Mononuclear cell (primary cell): ENCODE data around the gene CENPP. TPM values are rescaled to one million over a fixed set of nuclear protein-coding genes. Genes with fewer than 3 reads are reported as not detected.

Experiments
- H3K27me3 ChIP-seq: 2 replicates; pipeline ENCODE4 v1.6.0; 2011; ENCODE audit warnings: low read length, control low read depth; ENCODE audit not compliant: insufficient read depth
- H3K4me1 ChIP-seq: 2 replicates; pipeline ENCODE4 v1.5.1; 2011; ENCODE audit warnings: mild to moderate bottlenecking, low read length, control low read depth; ENCODE audit not compliant: insufficient read depth
- H3K4me3 ChIP-seq: 2 replicates; pipeline ENCODE4 v1.5.1; 2011; ENCODE audit warnings: mild to moderate bottlenecking, low read length, moderate library complexity
- H3K9me3 ChIP-seq: 2 replicates; pipeline ENCODE4 v1.5.1; 2011; ENCODE audit warnings: low read depth, mild to moderate bottlenecking, control low read depth, low read length
- total RNA-seq: library from RNA; depleted of rRNA; stranded (reverse); fragments of >200 nt; gene quantifications from one replicate; pipeline ENCODE4 v1.2.3, GENCODE V29; 2012

CENPP gene
- total RNA-seq, 1 donor = 12.5 TPM

- no peak overlapping the region for H3K4me3 ChIP-seq
- no peaks in the 10 kb centered on the region for H3K27me3 ChIP-seq
- no peaks in the 10 kb centered on the region for H3K4me1 ChIP-seq
- H3K9me3 ChIP-seq = no peaks in the 10 kb centered on the region
These were observed 300.7 kb downstream of the CENPP start for GRCh38 chr9:92626484-92626883.

- no peaks in the 10 kb centered on the region for H3K27me3 ChIP-seq
- no peak overlapping the region for H3K4me3 ChIP-seq
- no peaks in the 10 kb centered on the region for H3K4me1 ChIP-seq
- H3K9me3 ChIP-seq = no peaks in the 10 kb centered on the region
These were observed 301.9 kb downstream of the CENPP start for GRCh38 chr9:92627651-92628050.

DNA sequence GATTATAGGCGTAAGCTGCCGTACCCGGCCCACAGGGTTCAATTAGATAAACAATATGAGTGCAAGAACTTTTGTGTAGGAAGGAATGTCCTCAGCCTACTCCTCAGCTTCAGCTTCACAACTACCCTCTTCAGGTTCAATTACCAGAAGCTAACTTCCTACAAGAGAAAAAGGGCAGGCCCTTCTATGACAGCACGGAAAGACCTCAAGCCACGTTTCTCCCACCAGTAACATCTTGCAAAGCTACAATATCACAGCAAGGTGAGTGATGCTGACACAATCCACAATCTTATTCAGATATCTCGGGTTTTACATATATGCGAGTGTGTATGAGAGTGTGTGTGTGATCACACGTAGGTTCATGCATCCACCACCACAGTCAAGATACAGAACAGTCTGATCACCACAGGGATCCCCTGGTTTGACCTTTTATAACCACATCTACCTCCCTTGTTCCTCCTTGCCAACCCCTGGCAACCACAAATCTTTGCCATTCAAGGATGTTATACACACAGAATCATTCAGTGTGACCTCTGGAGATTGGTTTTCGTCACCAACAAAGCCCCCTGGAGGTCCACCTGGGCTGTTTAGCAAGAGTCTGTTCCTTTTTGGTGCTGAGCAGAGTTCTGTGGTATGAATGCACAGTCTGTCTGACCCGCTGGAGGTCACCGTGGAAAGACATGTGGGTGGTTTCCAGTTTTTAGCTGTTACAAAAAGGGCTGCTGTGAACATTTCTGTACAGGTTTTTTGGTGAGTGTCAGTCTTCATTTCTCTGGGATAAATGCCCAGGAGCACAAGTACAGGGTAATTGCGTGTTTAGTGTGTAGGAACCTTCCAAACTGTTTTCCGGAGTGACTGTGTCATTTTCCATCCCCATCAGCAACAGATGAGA, 305.9 kb downstream of the CENPP start:
- no peaks in the 10 kb centered on the region for H3K4me1 ChIP-seq
- H3K4me3 ChIP-seq = no peak overlapping the region
- no peaks in the 10 kb centered on the region for H3K27me3 ChIP-seq
- H3K9me3 ChIP-seq = no peaks in the 10 kb centered on the region

DNA sequence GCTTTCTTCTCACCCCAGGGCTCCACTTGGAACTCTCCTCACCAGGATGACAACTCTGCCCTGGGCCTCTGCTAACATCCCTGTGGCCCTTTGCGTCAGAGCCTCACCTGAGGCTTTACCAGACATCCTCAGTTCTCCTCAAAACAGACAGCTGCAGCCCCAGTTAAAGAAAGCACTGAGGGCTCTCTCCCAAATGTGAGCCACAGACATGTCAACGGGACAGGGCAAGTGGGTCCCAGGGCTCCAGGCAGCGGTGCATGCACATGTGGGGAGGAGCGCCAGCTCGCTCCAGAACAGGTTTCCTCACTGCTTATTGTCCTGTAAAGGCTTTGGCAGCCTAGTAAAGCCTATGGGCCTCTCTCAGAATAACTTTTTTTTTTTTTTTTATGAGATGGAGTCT, 306.9 kb downstream of the CENPP start:
- no peak overlapping the region for H3K4me3 ChIP-seq
- H3K4me1 ChIP-seq = no peaks in the 10 kb centered on the region
- H3K27me3 ChIP-seq = no peaks in the 10 kb centered on the region
- H3K9me3 ChIP-seq = no peaks in the 10 kb centered on the region

- Histone ChIP-seq H3K27me3 (no peaks in the 10 kb centered on the region), H3K4me3 (no peak overlapping the region), H3K4me1 (no peaks in the 10 kb centered on the region), H3K9me3 (no peaks in the 10 kb centered on the region)
These were observed 308.0 kb downstream of the CENPP start for GRCh38 chr9:92633614-92634278.

DNA sequence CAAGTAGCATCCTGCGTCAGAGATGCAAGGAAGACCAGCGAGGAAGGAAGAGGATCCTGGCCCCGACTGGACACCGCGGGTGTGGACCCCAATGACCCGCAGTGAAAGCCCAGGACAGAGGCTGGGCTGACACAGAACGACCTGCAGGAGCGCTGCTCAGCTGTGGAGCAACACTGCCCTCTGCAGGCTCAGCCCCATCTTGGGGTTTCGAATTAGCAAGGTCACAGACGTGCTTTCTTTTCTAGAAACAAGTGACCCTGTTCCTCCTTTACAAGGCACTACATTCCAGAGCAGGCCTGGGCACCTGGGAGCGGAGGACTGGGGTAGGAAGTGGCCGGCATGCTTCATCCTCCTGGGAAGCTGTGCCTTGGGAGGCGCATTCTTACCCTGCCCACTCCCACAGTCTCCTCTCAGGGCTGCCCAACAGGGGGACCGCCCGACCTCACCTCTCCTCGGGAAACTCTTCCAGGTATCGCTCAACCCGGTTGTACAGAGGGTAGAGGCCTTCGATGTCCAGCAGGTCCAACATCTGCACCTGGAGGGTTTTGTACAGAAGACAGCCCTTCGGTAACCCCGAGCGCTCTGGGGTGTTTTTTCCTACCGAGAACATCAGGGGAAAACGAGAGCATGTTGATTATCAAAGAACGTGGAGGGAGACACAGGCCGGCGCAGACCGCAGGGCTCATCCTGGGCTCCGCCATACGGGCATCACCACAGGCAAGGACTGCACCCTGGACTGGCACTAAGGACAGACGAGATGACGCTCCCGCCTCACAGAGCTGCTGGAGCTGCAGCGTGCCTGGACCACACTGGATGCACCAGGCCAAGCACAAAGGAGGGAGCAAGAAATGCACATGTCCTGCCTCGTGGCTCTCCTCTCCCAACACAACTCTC, 309.2 kb downstream of the CENPP start:
- no peak overlapping the region for H3K4me3 ChIP-seq
- no peaks in the 10 kb centered on the region for H3K9me3 ChIP-seq
- H3K27me3 ChIP-seq = no peaks in the 10 kb centered on the region
- H3K4me1 ChIP-seq = no peaks in the 10 kb centered on the region

- Histone ChIP-seq H3K4me1 (no peaks in the 10 kb centered on the region), H3K27me3 (no peaks in the 10 kb centered on the region), H3K4me3 (no peak overlapping the region), H3K9me3 (no peaks in the 10 kb centered on the region)
These were observed 310.0 kb downstream of the CENPP start for GRCh38 chr9:92635760-92636159.

DNA sequence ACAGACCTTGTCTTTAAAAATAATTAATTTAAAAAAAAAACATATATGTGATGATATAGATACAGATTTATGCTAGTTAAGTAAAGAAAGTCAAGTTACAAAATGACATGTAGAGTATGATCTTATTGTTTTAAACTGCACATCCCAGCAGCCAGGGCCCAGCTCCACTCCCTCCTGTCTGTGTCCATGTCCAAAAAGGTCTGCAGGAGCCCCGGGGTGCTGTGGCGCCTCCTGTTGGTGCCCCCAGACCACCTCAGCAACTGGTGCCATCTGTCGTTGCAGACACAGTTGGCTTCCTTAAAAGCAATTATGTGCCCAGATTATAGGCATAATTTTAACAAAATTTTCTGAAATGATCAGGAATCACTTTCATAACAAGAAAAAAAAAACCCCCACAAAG, 310.9 kb downstream of the CENPP start:
- H3K4me3 ChIP-seq = no peak overlapping the region
- no peaks in the 10 kb centered on the region for H3K4me1 ChIP-seq
- no peaks in the 10 kb centered on the region for H3K27me3 ChIP-seq
- H3K9me3 ChIP-seq = no peaks in the 10 kb centered on the region

DNA sequence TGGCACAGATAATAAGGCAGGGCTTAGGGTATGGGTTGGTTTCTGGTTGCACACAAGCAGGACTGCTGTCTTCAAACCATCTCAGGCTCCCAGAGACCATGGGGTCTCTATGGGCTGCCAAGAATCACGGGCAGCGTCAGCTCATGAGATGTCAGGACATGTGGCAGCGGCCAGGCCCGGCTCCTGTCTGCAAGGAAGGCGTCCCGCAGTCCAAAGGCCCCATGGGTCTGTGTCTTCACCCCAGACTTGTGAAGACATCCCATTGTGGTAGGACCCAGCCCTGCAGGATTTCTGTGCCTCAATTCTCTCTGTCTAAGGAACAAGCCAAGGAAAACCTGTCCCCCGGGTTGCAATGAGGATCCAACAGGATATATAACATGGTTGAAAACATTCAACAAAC, 311.6 kb downstream of the CENPP start:
- Histone ChIP-seq H3K27me3 (no peaks in the 10 kb centered on the region), H3K4me3 (no peak overlapping the region), H3K4me1 (no peaks in the 10 kb centered on the region), H3K9me3 (no peaks in the 10 kb centered on the region)

DNA sequence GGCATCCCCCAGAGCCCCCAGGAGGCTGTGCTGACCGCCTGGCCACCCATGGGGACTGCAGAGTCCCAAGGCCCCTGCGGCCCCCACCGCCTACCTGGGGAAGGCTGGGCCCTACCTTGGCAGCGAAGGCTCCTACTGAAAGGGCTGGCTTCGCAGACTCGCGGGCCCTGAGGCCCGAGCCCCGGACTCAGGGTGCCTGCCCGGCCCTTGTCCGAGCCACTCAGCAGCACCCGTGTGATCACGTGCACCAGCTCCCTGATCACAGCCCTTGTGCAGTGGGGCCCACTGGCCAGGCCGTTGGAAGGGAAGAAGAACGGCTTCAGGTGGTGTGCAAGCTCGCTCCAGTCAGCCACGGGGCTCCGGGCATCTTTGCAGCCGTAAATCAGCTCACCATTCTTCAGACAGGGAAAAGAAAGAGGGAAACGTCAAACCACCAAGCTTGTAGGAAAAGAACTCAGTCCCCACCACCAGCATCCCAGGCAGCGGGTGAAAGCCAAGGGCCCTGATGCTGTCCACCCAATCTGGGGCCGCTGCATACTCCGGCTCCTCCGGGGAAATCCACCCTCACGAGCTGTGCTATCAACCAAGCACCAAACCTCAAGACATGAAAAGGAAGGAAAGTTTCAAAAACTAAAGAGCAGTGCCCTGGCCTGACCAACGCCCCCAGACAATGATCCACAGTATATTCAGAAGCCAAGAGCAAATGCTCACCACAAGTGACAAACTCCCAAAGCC, 312.3 kb downstream of the CENPP start:
- Histone ChIP-seq H3K27me3 (no peaks in the 10 kb centered on the region), H3K9me3 (no peaks in the 10 kb centered on the region), H3K4me1 (no peaks in the 10 kb centered on the region), H3K4me3 (no peak overlapping the region)

GRCh38 chr9:92638621-92639101, 312.9 kb downstream of the CENPP start:
- Histone ChIP-seq H3K4me3 (no peak overlapping the region), H3K27me3 (no peaks in the 10 kb centered on the region), H3K9me3 (no peaks in the 10 kb centered on the region), H3K4me1 (no peaks in the 10 kb centered on the region)

DNA sequence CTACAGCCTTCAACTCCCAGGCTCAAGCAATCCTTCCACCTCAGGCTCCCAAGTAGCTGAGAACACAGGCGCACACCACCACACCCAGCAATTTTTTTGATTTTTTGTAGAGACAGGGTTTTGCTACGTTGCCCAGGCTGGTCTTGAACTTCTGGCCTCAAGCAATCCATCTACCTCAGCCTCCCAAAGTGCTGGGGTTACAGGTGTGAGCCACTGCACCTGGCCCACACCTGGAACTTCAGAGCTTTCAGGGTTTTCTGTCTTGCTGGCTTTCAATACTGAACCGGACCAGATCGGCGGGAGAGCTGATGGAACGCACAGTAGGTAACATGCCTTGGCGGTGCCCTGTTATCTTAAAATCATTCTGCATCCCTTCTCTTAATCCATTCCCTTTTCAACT, 313.4 kb downstream of the CENPP start:
- Histone ChIP-seq H3K4me3 (no peak overlapping the region), H3K27me3 (no peaks in the 10 kb centered on the region), H3K4me1 (no peaks in the 10 kb centered on the region), H3K9me3 (no peaks in the 10 kb centered on the region)

DNA sequence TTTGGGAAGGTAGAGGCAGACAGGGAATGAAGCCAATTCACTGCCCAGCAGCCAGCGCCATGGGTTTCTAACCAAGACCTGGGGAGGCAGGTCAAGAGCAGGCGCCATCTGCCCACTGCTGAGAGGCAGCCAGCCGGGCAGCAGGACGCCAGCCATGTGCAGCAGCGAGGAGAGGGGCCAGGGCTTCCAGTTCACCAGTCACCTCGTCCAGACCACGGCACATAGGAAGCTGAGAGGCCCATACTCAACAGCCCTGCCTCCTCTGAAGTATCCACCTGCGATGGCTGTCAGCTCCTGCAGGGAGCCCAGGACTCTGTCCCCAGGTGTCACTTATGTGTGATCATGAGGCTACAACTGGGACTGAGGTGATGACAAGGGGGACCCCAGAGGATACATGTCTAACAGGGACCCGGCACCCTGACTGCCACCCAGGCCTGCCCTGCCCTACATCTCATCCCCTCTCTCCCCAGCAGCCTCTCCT, 314.1 kb downstream of the CENPP start:
- Histone ChIP-seq H3K9me3 (no peaks in the 10 kb centered on the region), H3K4me3 (no peak overlapping the region), H3K4me1 (no peaks in the 10 kb centered on the region), H3K27me3 (no peaks in the 10 kb centered on the region)

DNA sequence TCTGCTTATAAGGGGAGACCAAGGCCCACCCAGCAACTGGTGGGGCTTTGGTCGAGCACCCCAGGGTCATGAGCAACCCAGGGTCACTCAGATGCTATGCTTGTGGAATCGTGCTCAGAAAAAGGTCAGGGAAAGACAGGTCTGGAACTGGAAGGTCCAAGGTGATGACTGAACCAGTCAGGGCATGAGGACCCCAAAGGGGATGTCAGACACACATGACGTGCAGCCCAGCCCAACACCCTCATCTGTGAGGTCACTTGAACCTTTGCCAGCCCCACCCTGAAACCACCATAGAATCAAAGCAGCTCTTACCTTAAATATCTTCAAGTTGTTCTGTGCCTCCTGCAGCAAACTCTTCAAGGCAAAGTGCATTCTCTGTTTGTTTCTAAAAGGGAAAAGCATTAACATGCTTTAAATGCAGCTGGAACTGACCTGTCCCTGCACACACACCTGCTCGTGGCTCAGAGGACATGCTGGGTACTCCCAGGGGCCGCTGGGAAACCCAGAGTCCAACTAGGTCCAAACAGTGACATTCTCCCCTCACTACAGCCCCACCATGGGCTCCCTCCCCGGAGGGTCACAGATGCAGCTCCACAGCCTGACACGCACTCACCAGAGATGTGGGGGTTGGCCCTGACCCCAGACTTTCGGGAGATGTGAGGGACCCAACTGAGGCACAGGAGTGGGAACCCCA, 314.8 kb downstream of the CENPP start:
- Histone ChIP-seq H3K9me3 (peaks cover 1% of the 10 kb centered on the region), H3K4me1 (no peaks in the 10 kb centered on the region), H3K27me3 (no peaks in the 10 kb centered on the region), H3K4me3 (no peak overlapping the region)
